ENCODE results near the gene BAZ1B. TPM values are rescaled to one million over a fixed set of nuclear protein-coding genes. Genes with fewer than 3 reads are reported as not detected.
"Not testable (repeated sequence)": the region's sequence is repeated elsewhere in the genome, so short reads cannot be mapped to it uniquely, and the experiment has no call there.

BAZ1B gene
- total and polyA plus RNA-seq, 4 donors, result 19.9 to 65.0 (median 32.9) TPM

GRCh38 chr7:73478549-73478948 lies 43.5 kb downstream of the BAZ1B start:
- no peak overlapping the region for H3K4me3 ChIP-seq
- H3K36me3 ChIP-seq (ENCODE audit: control insufficient read depth in 4 of 4, insufficient read depth in 4 of 4, low read length in 4 of 4), result peaks cover 21 to 37% (median 30%) of the 10 kb centered on the region in 4 donors
- ATAC-seq (ENCODE audit: insufficient read depth, low FRiP score) (no peak), DNase-seq (no peak)
- TF ChIP-seq CTCF (IDR thresholded peaks at IDR 0.05; ENCODE audit: control extremely low read depth, extremely low read depth), result no peak
- no peak overlapping the region for H3K27ac ChIP-seq (ENCODE audit: low read depth in 1 of 2, low read length in 1 of 2)
- H3K27me3 ChIP-seq (ENCODE audit: control insufficient read depth in 3 of 3, insufficient read depth in 3 of 3, low read length in 2 of 3), result no peaks in the 10 kb centered on the region
- peaks cover 0 to 5% (median 0%) of the 10 kb centered on the region in 5 donors for H3K4me1 ChIP-seq (ENCODE audit: control insufficient read depth in 5 of 5, insufficient read depth in 5 of 5, low read length in 5 of 5)
- H3K9me3 ChIP-seq (ENCODE audit: control insufficient read depth in 4 of 4, insufficient read depth in 3 of 4, low read length in 3 of 4), result no peaks in the 10 kb centered on the region
- H3K9ac ChIP-seq (ENCODE audit: insufficient read depth in 1 of 2, low read length in 2 of 2), result no peak overlapping the region

- 78 to 97% methylated on average over 5 of the region's 5 CpGs for WGBS, 2 donors
- no peak overlapping the region for H3K27ac ChIP-seq (ENCODE audit: low read depth in 1 of 2, low read length in 1 of 2)
- DNase-seq (no peak), ATAC-seq (ENCODE audit: insufficient read depth, low FRiP score) (no peak)
- no peaks in the 10 kb centered on the region for H3K27me3 ChIP-seq (ENCODE audit: control insufficient read depth in 3 of 3, insufficient read depth in 3 of 3, low read length in 2 of 3)
- no peaks in the 10 kb centered on the region for H3K4me1 ChIP-seq (ENCODE audit: control insufficient read depth in 5 of 5, insufficient read depth in 5 of 5, low read length in 5 of 5)
- TF ChIP-seq CTCF (IDR thresholded peaks at IDR 0.05; ENCODE audit: control extremely low read depth, extremely low read depth), result no peak
- H3K4me3 ChIP-seq, result no peak overlapping the region
- H3K36me3 ChIP-seq (ENCODE audit: control insufficient read depth in 4 of 4, insufficient read depth in 4 of 4, low read length in 4 of 4), result peaks cover 20 to 38% (median 32%) of the 10 kb centered on the region in 4 donors
- no peak overlapping the region for H3K9ac ChIP-seq (ENCODE audit: insufficient read depth in 1 of 2, low read length in 2 of 2)
- H3K9me3 ChIP-seq (ENCODE audit: control insufficient read depth in 4 of 4, insufficient read depth in 3 of 4, low read length in 3 of 4), result no peaks in the 10 kb centered on the region
Measured at GRCh38 chr7:73477376-73477775, 44.7 kb downstream of the BAZ1B start.

- H3K4me1 ChIP-seq (ENCODE audit: control insufficient read depth in 5 of 5, insufficient read depth in 5 of 5, low read length in 5 of 5), result no peaks in the 10 kb centered on the region
- WGBS, 2 donors, result 95 to 96% methylated on average over 5 of the region's 5 CpGs
- no peak overlapping the region for H3K9ac ChIP-seq (ENCODE audit: insufficient read depth in 1 of 2, low read length in 2 of 2)
- H3K9me3 ChIP-seq (ENCODE audit: control insufficient read depth in 4 of 4, insufficient read depth in 3 of 4, low read length in 3 of 4), result no peaks in the 10 kb centered on the region
- H3K27me3 ChIP-seq (ENCODE audit: control insufficient read depth in 3 of 3, insufficient read depth in 3 of 3, low read length in 2 of 3), result no peaks in the 10 kb centered on the region
- H3K4me3 ChIP-seq, result no peak overlapping the region
- no peak for DNase-seq
- no peak overlapping the region for H3K27ac ChIP-seq (ENCODE audit: low read depth in 1 of 2, low read length in 1 of 2)
- peaks cover 19 to 53% (median 32%) of the 10 kb centered on the region in 4 donors for H3K36me3 ChIP-seq (ENCODE audit: control insufficient read depth in 4 of 4, insufficient read depth in 4 of 4, low read length in 4 of 4)
- no peak for ATAC-seq (ENCODE audit: insufficient read depth, low FRiP score)
- TF ChIP-seq CTCF (IDR thresholded peaks at IDR 0.05; ENCODE audit: control extremely low read depth, extremely low read depth), result no peak
Measured at GRCh38 chr7:73470208-73470607, 51.9 kb downstream of the BAZ1B start.

- WGBS, 2 donors, result 87 to 92% methylated on average over 6 of the region's 6 CpGs
- not testable (repeated sequence) for H3K27me3 ChIP-seq (ENCODE audit: control insufficient read depth in 3 of 3, insufficient read depth in 3 of 3, low read length in 2 of 3); H3K4me1 ChIP-seq (ENCODE audit: control insufficient read depth in 5 of 5, insufficient read depth in 5 of 5, low read length in 5 of 5); ATAC-seq (ENCODE audit: insufficient read depth, low FRiP score); H3K4me3 ChIP-seq; H3K27ac ChIP-seq (ENCODE audit: low read depth in 1 of 2, low read length in 1 of 2); H3K9me3 ChIP-seq (ENCODE audit: control insufficient read depth in 4 of 4, insufficient read depth in 3 of 4, low read length in 3 of 4); H3K9ac ChIP-seq (ENCODE audit: insufficient read depth in 1 of 2, low read length in 2 of 2); DNase-seq
- H3K36me3 ChIP-seq (ENCODE audit: control insufficient read depth in 4 of 4, insufficient read depth in 4 of 4, low read length in 4 of 4), result peaks cover 30 to 66% (median 49%) of the 10 kb centered on the region in 4 donors
Measured at GRCh38 chr7:73467046-73467445, 55.0 kb downstream of the BAZ1B start.
